IPS DF 4.7 (cell line): ENCODE results near the gene CPA5.
"Not testable (repeated sequence)": the region's sequence is repeated elsewhere in the genome, so short reads cannot be mapped to it uniquely, and the experiment has no call there.

Experiments used
- DNase-seq: peaks from one replicate; pipeline ENCODE4 v3.0.0-alpha.2; 2013; ENCODE audit warnings: low spot score; ENCODE audit errors: extremely low read depth

Gene CPA5

DNA sequence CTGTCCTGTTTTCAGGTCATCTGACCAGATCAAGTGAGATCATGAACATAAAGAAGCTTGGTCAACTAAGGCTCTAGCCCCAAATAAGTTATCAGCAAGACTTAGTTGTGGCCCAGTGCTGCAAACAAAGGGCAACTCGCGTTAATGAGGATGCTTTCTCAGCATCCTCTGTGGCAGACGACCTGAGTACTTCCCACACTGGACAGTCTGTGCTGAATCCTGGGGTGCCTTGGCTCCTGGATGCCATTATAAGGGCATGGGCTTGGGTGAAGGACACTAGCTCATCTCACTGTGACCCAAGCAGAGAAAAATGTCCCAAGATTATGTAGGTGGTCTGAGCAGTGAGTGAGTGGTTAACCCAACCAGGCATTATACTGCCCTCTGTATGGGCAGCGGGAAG, 13.9 kb downstream of the CPA5 start:
- no peak for DNase-seq

DNA sequence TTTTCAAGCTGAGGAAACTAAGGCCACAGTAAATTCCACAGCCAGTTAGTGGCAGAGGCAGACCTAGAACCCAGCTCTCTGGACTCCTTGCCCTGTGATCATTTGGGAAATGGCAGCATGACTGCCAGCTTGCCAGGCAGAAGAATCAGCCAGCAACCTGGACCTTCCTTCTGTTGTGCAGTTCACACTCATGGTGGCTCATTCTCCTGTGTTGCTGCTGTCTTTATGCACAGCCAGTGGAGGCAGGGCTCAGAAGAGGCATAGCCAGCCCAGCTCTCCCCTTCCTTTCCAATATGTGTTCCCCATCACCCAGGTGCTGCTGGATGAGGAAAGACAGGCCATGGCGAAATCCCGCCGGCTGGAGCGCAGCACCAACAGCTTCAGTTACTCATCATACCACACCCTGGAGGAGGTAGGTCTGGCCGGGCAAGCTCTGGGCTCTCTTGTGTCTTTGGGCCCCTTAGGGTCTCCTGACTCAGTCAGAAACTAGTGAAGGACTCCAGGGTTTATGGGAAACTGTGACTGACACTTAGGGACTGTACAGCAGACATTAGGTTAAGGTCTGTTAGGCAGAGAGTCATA, 14.8 kb downstream of the CPA5 start:
- DNase-seq = no peak

DNA sequence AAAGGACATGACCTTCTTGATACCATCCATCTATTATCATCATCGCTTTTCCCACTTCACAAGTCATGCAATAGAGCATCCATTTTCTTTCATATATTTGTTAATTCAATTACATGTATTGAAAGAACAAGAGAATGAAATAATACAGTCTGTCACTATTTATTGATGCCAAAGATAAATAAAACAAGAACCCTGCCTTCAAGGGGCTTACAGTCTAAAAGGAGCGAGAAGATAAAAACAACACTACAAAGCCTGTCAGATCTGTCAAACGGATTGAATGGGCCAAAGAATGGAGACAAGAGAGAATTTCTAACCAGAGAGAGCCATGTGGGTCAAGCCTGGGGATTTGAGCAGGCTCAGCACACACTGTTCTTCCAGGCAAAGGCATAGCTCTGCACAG, 15.9 kb downstream of the CPA5 start:
- no peak for DNase-seq

- no peak for DNase-seq
These were observed 17.1 kb downstream of the CPA5 start for GRCh38 chr7:130361681-130362080.

DNA sequence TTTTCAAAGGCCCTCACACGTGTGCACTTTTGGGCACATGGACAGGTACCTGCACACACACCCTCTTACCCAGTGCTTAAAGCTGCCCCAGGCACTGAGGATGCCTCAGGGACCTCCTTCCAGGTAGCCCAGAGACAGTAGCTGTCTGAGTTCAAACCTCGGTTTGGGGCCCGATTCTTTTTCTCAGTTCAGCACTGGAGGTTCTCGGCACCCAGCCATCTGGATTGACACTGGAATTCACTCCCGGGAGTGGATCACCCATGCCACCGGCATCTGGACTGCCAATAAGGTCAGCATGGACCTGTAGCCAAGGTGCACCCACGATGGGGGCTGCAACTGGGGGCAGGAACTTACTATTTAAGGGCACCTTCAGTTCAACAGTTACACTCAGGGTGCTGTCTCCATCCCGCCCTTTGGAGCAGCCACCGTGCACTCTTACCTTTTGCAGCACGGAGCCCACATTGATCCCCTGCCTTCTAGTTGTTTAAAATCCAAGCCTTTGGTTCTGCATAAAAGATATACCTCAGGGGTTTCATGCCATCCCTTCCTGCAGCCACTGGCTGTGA, 17.7 kb downstream of the CPA5 start:
- no peak for DNase-seq

- DNase-seq = no peak
These were observed 18.6 kb downstream of the CPA5 start for GRCh38 chr7:130363026-130363847.

DNA sequence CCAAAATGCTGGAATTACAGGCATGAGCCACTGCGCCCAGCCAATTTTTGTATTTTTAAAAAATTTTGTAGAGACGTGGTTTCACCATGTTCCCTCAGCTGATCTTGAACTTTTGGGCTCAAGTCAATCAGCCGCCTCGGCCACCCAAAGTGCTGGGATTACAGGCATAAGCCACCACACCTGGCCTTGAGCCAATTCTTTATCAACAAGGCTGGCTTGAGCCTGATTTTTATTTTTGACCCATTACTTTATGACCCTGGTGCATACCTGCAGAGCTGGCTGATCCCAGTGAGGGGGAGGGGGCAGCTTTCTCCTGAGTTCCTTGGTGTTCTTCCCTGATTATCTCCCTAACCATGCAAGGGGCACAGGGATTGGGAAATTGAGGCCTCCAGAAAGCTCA, 19.8 kb downstream of the CPA5 start:
- no peak for DNase-seq

GRCh38 chr7:130365088-130365487, 20.5 kb downstream of the CPA5 start:
- no peak for DNase-seq

- no peak for DNase-seq
These were observed 21.2 kb downstream of the CPA5 start for GRCh38 chr7:130365511-130366441.

- DNase-seq = no peak
These were observed 21.9 kb downstream of the CPA5 start for GRCh38 chr7:130366564-130366963.

GRCh38 chr7:130367088-130367755, 22.6 kb downstream of the CPA5 start:
- DNase-seq = no peak

DNA sequence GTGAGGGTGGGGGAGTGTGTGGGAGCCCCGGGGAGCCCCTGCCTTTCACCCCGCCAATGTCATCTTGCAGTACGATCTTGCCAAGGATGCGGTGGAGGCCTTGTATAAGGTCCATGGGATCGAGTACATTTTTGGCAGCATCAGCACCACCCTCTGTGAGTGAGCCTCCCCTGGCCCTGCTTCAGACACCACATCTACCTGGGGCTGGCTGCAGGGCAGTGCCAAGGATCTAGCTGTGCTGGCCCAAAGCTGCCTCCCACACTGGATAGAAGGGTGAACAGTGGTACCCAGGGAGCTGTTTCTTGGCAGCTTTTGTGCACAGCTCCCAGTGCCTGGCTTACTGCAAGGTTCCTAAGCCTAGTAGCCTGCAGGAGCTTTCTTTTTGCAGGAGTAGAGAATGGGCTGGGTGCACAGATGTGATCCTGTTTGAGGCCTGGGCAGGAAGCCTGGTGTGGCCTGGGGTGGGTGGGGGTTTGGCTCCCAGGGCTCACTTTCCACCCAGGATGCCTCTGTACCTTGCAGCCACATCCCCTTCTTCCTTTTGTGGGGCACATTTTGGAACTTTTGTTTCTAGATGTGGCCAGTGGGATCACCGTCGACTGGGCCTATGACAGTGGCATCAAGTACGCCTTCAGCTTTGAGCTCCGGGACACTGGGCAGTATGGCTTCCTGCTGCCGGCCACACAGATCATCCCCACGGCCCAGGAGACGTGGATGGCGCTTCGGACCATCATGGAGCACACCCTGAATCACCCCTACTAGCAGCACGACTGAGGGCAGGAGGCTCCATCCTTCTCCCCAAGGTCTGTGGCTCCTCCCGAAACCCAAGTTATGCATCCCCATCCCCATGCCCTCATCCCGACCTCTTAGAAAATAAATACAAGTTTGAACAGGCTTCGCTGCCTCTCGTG, 23.5 kb downstream of the CPA5 start:
- no peak for DNase-seq

DNA sequence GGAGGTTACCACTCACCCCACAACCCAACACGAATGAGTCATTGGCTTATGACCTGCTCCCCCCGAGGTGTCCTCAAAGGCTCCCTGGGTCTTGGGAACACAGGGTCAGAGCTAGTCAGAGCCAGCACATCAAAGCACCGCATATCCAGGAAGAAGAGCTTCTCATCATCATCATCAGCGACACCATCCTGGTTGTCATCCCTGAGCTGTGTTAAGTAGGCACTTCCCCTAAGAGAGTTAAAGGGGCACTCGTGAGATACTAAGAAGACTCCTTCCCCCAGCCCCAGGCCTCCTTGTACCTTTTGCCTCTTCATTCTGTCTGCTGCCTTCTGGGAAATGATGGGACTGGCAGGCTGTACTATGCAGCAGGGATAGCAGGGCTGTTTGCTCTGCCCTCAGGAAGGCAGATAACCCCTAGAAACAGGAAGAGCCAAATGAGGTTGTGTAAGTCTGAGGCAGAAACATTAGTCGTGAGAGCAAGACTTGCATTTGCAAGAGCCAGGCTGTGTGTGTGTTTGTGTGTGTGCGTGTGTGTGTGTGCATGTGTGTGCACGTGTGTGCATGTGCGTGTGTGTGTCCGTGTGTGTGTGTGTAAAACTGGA, 24.6 kb downstream of the CPA5 start:
- no peak for DNase-seq

DNA sequence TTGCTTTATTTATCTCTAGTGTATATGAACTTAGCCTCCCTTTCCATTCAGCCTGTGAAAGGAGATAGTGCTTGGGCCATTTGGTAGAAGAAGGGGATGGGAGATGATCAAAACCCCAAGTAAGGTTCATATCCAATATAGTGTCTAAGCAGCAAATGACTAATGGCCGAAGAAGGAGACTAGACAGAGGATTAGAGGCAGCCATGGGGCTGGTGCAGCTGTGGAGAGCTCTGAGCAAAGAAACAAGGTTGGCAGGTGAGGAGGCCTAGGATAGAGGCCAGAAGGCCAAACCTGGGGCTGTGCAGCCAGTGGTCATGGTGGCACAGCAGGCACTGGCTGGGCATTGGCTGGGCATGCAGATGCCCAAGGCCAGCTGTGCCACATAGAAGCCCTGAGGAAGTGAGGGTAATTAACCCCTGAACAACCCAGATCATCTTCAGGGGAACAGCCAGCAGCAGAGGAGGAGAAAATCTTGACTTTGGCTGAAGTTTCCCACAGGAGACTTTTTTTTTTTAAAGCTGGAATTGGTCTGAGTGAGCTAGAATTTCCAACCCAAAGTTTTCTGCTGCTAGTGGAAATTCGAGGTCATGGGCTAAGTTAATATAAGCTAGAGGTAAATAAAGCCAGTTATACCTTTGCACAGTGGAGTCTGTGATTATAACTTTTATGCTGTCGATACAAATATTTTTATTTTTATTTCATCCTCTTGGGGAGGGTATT, 25.4 kb downstream of the CPA5 start:
- no peak for DNase-seq

DNA sequence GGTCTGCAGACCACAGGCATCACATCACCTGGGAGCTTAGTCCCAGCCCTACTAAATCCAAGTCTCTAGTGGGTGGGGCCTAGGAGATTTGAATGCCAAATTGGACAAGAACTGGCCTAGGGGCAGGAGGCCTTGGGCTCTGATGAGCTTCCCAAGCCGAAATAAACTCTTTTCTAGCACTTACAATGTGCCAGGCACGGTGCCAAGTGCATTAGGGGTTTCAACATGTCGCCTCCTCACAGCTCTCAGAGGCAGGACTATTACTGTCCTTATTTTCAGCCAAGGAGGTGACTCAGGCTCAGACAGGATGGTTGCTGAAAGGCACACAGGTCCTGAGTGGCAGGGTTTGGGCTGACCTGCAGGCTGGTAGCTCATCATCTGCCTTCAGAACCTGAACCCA, 26.4 kb downstream of the CPA5 start:
- no peak for DNase-seq

DNA sequence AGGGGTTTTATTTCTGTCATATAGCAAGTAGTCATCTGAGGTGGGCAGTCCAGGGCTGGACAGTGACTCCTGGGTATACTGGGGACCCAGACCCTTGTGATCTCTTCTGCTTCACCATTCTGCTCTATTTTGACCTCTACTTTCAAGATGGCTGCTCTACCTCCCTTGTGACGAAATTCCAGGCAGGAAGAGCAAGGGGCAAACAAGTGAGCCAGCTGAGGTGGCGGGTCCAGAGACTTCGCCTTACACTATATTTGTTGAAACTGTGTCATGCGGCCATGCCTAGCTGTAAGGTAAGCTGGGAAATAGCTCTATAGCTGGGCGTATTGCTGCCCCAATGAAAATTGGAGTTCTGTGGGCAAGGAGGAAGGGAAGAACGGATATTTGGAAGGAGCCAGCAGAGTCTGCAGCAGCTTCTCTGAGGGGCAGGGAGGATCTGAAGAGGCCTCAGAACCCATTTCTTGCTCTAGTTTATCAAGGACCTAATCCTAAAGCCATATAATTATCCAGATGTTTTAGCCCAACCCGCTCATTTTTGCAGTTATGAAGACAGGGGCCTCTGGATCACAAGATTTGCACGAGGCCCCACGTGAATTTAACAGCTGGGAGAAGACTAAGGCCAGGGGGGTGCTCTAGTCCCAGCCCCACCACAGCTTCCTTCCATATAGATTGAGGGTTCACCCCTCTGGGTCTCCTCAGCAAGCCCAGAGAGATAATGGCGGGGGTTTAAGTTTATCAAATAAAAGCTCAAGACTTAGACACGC, 28.0 kb downstream of the CPA5 start:
- no peak for DNase-seq

- no peak for DNase-seq
These were observed 29.9 kb downstream of the CPA5 start for GRCh38 chr7:130374507-130374906.

DNA sequence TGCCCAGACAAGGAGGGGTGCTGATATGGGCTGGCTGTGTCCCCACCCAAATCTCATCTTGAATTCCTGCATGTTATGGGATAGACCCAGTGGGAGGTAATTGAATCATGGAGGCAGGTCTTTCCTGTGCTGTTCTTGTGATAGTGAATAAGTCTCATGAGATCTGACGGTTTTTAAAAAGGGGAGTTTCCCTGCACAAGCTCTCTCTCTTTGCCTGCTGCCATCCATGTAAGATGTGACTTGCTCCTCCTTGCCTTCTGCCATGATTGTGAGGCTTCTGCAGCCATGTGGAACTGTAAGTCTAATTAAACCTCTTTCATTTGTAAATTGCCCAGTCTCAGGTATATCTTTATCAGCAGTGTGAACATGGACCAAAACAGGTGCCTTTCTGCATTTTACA, 31.8 kb downstream of the CPA5 start:
- DNase-seq = not testable (repeated sequence)
